H1 (cell line): ENCODE measurements around the gene MBOAT2. TPM values are rescaled to one million over a fixed set of nuclear protein-coding genes. Genes with fewer than 3 reads are reported as not detected.
A peak's percentile ranks its signal among the peaks of the same experiment; 100 is the strongest.

Source experiments
- CTCF ChIA-PET: fragments of 300-600 bp; sonication (Branson Sonifier 250); formaldehyde crosslinking; loops from one replicate; lab custom pipeline; 2021; ENCODE audit not compliant: partially characterized antibody; lab: Charles Lee
- POLR2A ChIA-PET: fragments of 300-600 bp; sonication (Branson Sonifier 250); formaldehyde crosslinking; loops from one replicate; lab custom pipeline; 2021; ENCODE audit warnings: inconsistent platforms; ENCODE audit not compliant: partially characterized antibody; lab: Charles Lee
- DNase-seq, 2 experiments: peaks; one replicate each; pipeline versions ENCODE4 v3.0.0 to v3.0.0-alpha.2; 2010 to 2022; ENCODE audit warnings: low spot score in 2 of 2, low read depth in 1 of 2, mixed read lengths in 1 of 2
- FAIRE-seq: peaks from 2 replicates; lab custom pipeline; 2011; peaks lifted over from hg19 to GRCh38; lab: Jason Lieb, UNC
- H2AFZ ChIP-seq: 2 replicates; pipeline ENCODE4 v1.8.1; 2012; ENCODE audit warnings: low read length, inconsistent platforms
- H2AK5ac ChIP-seq: 2 replicates; pipeline ENCODE4 v1.6.1; 2013; ENCODE audit warnings: low read depth, low read length
- H2BK120ac ChIP-seq: replicated peaks from 2 replicates; pipeline ENCODE3; 2013; ENCODE audit warnings: low read depth, low read length, inconsistent platforms
- H2BK12ac ChIP-seq: 2 replicates; pipeline ENCODE4 v1.6.1; 2013; ENCODE audit warnings: low read depth, low read length
- H2BK15ac ChIP-seq: 2 replicates; pipeline ENCODE4 v1.6.1; 2013; ENCODE audit warnings: low read length
- H2BK20ac ChIP-seq: 2 replicates; pipeline ENCODE4 v1.6.1; 2013; ENCODE audit warnings: low read length
- H2BK5ac ChIP-seq: 2 replicates; pipeline ENCODE4 v1.6.1; 2013; ENCODE audit warnings: low read depth, low read length
- H3K14ac ChIP-seq: 2 replicates; pipeline ENCODE4 v1.6.1; 2013; ENCODE audit warnings: inconsistent platforms; ENCODE audit not compliant: insufficient read length
- H3K18ac ChIP-seq: 2 replicates; pipeline ENCODE4 v1.6.1; 2013; ENCODE audit warnings: low read length; ENCODE audit errors: extremely low read depth
- H3K23ac ChIP-seq: 2 replicates; pipeline ENCODE4 v1.6.1; 2013; ENCODE audit warnings: inconsistent platforms; ENCODE audit not compliant: insufficient read length
- H3K23me2 ChIP-seq: 2 replicates; pipeline ENCODE4 v1.6.1; 2013; ENCODE audit warnings: low read depth, low read length
- H3K27ac ChIP-seq: 2 replicates; pipeline ENCODE4 v1.6.1; 2011; ENCODE audit warnings: low read depth, low read length, inconsistent platforms
- H3K27me3 ChIP-seq, 4 experiments: replicated peaks in 1 of 4; 1 replicate in 1 of 4; 2 replicates in 3 of 4; pipeline versions ENCODE4 v1.6.1 to v1.8.1; 2011 to 2013; ENCODE audit warnings: low read length in 3 of 4, mild to moderate bottlenecking in 3 of 4, inconsistent platforms in 2 of 4, mixed read lengths in 2 of 4, moderate library complexity in 1 of 4; ENCODE audit not compliant: control insufficient read depth in 3 of 4, insufficient read depth in 3 of 4; ENCODE audit errors: extremely low read depth in 1 of 4
- H3K36me3 ChIP-seq, 4 experiments: 2 replicates each; pipeline versions ENCODE4 v1.6.1 to v1.8.1; 2011 to 2013; ENCODE audit warnings: mild to moderate bottlenecking in 4 of 4, low read length in 3 of 4, moderate library complexity in 2 of 4, control low read depth in 1 of 4, inconsistent platforms in 1 of 4; ENCODE audit not compliant: insufficient read depth in 4 of 4, control insufficient read depth in 2 of 4
- H3K4ac ChIP-seq: replicated peaks from 2 replicates; pipeline ENCODE3; 2013; ENCODE audit warnings: low read length, low read depth, mixed read lengths, inconsistent platforms; ENCODE audit not compliant: insufficient read length
- H3K4me1 ChIP-seq, 4 experiments: replicated peaks in 1 of 4; 1 replicate in 1 of 4; 2 replicates in 3 of 4; pipeline versions ENCODE4 v1.6.1 to v1.8.1; 2011 to 2013; ENCODE audit warnings: low read length in 3 of 4, inconsistent platforms in 2 of 4, mixed read lengths in 1 of 4; ENCODE audit not compliant: insufficient read depth in 4 of 4, control insufficient read depth in 3 of 4
- H3K4me2 ChIP-seq, 2 experiments: 2 replicates each; pipeline versions ENCODE4 v1.6.1 to v1.8.1; 2011 to 2013; ENCODE audit warnings: low read depth in 2 of 2, low read length in 2 of 2, control low read depth in 1 of 2, inconsistent platforms in 1 of 2, mild to moderate bottlenecking in 1 of 2; ENCODE audit not compliant: insufficient read depth in 1 of 2
- H3K4me3 ChIP-seq, 4 experiments: fragments of 200-600, 300-600 bp in 1 of 4; sonication (generic), shearing (Covaris generic), sonication (Bioruptor Twin) in 1 of 4; 2 replicates each; pipeline versions ENCODE4 v1.5.1 to v1.8.1; 2011 to 2016; ENCODE audit warnings: low read length in 4 of 4, low read depth in 3 of 4, control low read depth in 2 of 4, inconsistent platforms in 2 of 4, mild to moderate bottlenecking in 2 of 4, mixed read lengths in 1 of 4, moderate library complexity in 1 of 4; ENCODE audit not compliant: insufficient read depth in 2 of 4; ENCODE audit errors: extremely low read depth in 1 of 4
- H3K56ac ChIP-seq: replicated peaks from 2 replicates; pipeline ENCODE3; 2013; ENCODE audit warnings: low read depth, mild to moderate bottlenecking, mixed read lengths, low read length, inconsistent platforms; ENCODE audit not compliant: insufficient read length
- H3K79me1 ChIP-seq: 2 replicates; pipeline ENCODE4 v1.6.1; 2013; ENCODE audit warnings: low read depth, low read length, control low read depth
- H3K79me2 ChIP-seq, 2 experiments: 2 replicates each; pipeline versions ENCODE4 v1.6.1 to v1.8.1; 2012 to 2013; ENCODE audit warnings: low read length in 2 of 2, mild to moderate bottlenecking in 2 of 2, inconsistent platforms in 1 of 2; ENCODE audit not compliant: insufficient read depth in 2 of 2, control insufficient read depth in 1 of 2
- H3K9ac ChIP-seq, 4 experiments: replicated peaks in 1 of 4; 1 replicate in 1 of 4; 2 replicates in 3 of 4; pipeline versions ENCODE4 v1.6.1 to v1.8.1; 2011 to 2013; ENCODE audit warnings: low read depth in 3 of 4, low read length in 3 of 4, control low read depth in 2 of 4, mild to moderate bottlenecking in 2 of 4, moderate library complexity in 2 of 4, inconsistent platforms in 1 of 4; ENCODE audit errors: extremely low read depth in 1 of 4
- H3K9me3 ChIP-seq, 2 experiments: 2 replicates each; pipeline versions ENCODE4 v1.6.1 to v1.8.1; 2012 to 2013; ENCODE audit warnings: mild to moderate bottlenecking in 2 of 2, moderate library complexity in 2 of 2, control low read depth in 1 of 2, inconsistent platforms in 1 of 2, low read depth in 1 of 2, low read length in 1 of 2, mixed read lengths in 1 of 2; ENCODE audit not compliant: insufficient read depth in 2 of 2
- H4K20me1 ChIP-seq, 2 experiments: replicated peaks in 1 of 2; 2 replicates each; pipeline versions ENCODE3 to v1.8.1; 2011 to 2013; ENCODE audit warnings: inconsistent platforms in 2 of 2, low read length in 2 of 2, mild to moderate bottlenecking in 1 of 2; ENCODE audit not compliant: insufficient read depth in 2 of 2, control insufficient read depth in 1 of 2
- H4K5ac ChIP-seq: 2 replicates; pipeline ENCODE4 v1.6.1; 2013; ENCODE audit warnings: low read length, low read depth, mixed read lengths, inconsistent platforms; ENCODE audit not compliant: insufficient read length
- H4K8ac ChIP-seq: 2 replicates; pipeline ENCODE4 v1.8.0; 2013; ENCODE audit warnings: mild to moderate bottlenecking, moderate library complexity, low read length, inconsistent platforms; ENCODE audit not compliant: insufficient read depth; ENCODE audit errors: extremely low read depth
- H4K91ac ChIP-seq: replicated peaks from 2 replicates; pipeline ENCODE3; 2013; ENCODE audit warnings: low read length, mixed read lengths, inconsistent platforms; ENCODE audit not compliant: insufficient read length
- ASH2L ChIP-seq: fragments of 200-600, 300-600 bp; sonication (generic); IDR thresholded peaks from one replicate; pipeline ENCODE4 v1.7.1; 2017; ENCODE audit warnings: low read length
- EGR1 ChIP-seq: IDR thresholded peaks from 2 replicates; pipeline ENCODE4 v1.6.1; 2011; ENCODE audit warnings: low read depth, low read length, borderline replicate concordance
- WGBS, 2 experiments: shearing (Covaris generic) in 1 of 2; methylation state at CpG; one replicate each; pipeline versions ENCODE4 v1.1.6 to v1.1.7; 2013 to 2015; ENCODE audit warnings: low lambda C conversion rate in 2 of 2, mixed read lengths in 2 of 2, inconsistent platforms in 1 of 2, low coverage in 1 of 2, missing lambda C conversion rate in 1 of 2; ENCODE audit not compliant: insufficient replicate concordance in 2 of 2, insufficient coverage in 1 of 2, insufficient read length in 1 of 2; ENCODE audit errors: extremely low coverage in 1 of 2, missing lambda C conversion rate in 1 of 2; 5-methylcytosine and 5-hydroxymethylcytosine counted together
- polyA plus RNA-seq, 7 experiments: library from polyadenylated mRNA; depleted of rRNA in 3 of 7; stranded (reverse) in 5 of 7; unstranded in 2 of 7; fragments of >200 nt in 5 of 7; fragments of 200-250 nt in 2 of 7; gene quantifications; 1 replicate in 5 of 7; 2 replicates in 1 of 7; 4 replicates in 1 of 7; pipeline versions ENCODE4 v1.2.1 to v1.2.3, GENCODE V29; 2011 to 2013; ENCODE audit warnings: missing spikeins in 2 of 7, mixed read lengths in 2 of 7
- total RNA-seq: library from RNA; stranded (reverse); fragmentation: NEBNext Ultra II Directional; extraction: Animal tissue kit (Norgen Biotek cat#: 25700); gene quantifications from 2 replicates; pipeline ENCODE4 v1.2.1, GENCODE V29; 2021

MBOAT2 gene
- total and polyA plus RNA-seq, 2 of the 8 experiments (the other 6 are each of a cell fraction or from before 2014, with no cell fraction given), result 11.2 to 23.4 TPM

GRCh38 chr2:8938384-8938783 lies 65.1 kb downstream of the MBOAT2 start:
- Histone ChIP-seq H4K20me1 (peaks cover 0 to 1% of the 10 kb centered on the region in 2 experiments), H2BK120ac (no peak overlapping the region), H3K4me1 (peaks cover 1 to 5% (median 4%) of the 10 kb centered on the region in 4 experiments; a peak in 3 of 7 replicates), H4K5ac (no peak overlapping the region), H3K4me2 (no peak overlapping the region), H3K27ac (no peak overlapping the region), H4K8ac (no peak overlapping the region), H3K56ac (no peak overlapping the region), H2BK5ac (no peak overlapping the region), H3K4me3 (no peak overlapping the region), H3K23me2 (no peaks in the 10 kb centered on the region), H3K36me3 (peaks cover 0 to 6% (median 0%) of the 10 kb centered on the region in 4 experiments; a peak in 2 of 8 replicates), H3K79me1 (no peaks in the 10 kb centered on the region), H3K18ac (no peak overlapping the region), H3K23ac (no peak overlapping the region), H2BK12ac (no peak overlapping the region), H2BK15ac (no peak overlapping the region), H3K14ac (no peak overlapping the region), H3K79me2 (no peaks in the 10 kb centered on the region), H2AFZ (no peak overlapping the region), H2BK20ac (no peak overlapping the region), H3K27me3 (no peaks in the 10 kb centered on the region), H3K9ac (no peak overlapping the region), H4K91ac (no peak overlapping the region), H3K4ac (no peak overlapping the region), H2AK5ac (no peak overlapping the region), H3K9me3 (no peaks in the 10 kb centered on the region)
- 99% methylated on average over 19 of the region's 19 CpGs; no CpG with 5 or more reads in 1 of the 2 experiments for WGBS, 2 experiments
- no peak for DNase-seq
- POLR2A ChIA-PET, result no interaction called here
- TF ChIP-seq ASH2L (no peak), EGR1 (0 out of 2 replicates have a peak, but pooled peaks have one; percentile 34)
- no peak for FAIRE-seq
- CTCF ChIA-PET, result interaction anchor here (1.2 to 1.5 kb wide), 3 partner anchors 22 to 58 kb away, joined by 3 to 4 read pairs (median 3); no protein-coding TSS in a partner anchor
